OCI-LY1 (cell line): ENCODE measurements around the gene WDR45.

Source experiments
- CTCF ChIP-seq: fragments of 200-600 bp; sonication (generic), shearing (Covaris generic); IDR thresholded peaks from 2 replicates; pipeline ENCODE4 v1.5.1; 2017; ENCODE audit warnings: mild to moderate bottlenecking, antibody characterized with exemption, low read length, moderate library complexity, mixed read lengths
- EZH2 ChIP-seq: fragments of 200-600 bp; sonication (generic), shearing (Covaris generic); IDR thresholded peaks from 2 replicates; pipeline ENCODE4 v1.8.0; 2017; ENCODE audit warnings: borderline replicate concordance, mixed run types, mild to moderate bottlenecking, antibody characterized with exemption, low read length, moderate library complexity, mixed read lengths

- TF ChIP-seq CTCF (no peak), EZH2 (no peak)
Observed at GRCh38 chrX:49037883-49038475, 41.7 kb downstream of the WDR45 start.
